ENCODE measurements around the gene TMEM176A. TPM values are rescaled to one million over a fixed set of nuclear protein-coding genes. Genes with fewer than 3 reads are reported as not detected.

The TMEM176A gene
- polyA plus RNA-seq, 1 donor (not counting 4 experiments of a cell fraction or from before 2014, with no cell fraction given), result not detected

DNA sequence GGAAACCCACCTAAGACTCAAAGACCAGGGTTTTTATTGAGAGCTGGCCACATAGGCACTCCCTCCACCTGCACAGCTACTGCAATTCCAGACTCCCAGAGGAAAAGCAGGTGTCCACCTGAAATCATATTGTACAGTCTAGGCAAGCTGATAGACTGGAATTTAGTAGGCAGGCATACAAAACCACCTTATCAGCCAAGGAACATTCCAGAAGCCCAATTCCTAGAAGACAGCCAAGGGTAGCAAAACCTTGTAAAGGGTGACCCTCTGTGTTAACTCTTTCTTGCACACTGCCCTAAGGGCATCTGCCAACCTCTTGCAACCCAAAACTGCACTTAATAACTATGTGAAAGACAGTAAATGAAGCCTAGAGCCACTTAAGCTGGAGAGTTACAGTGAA lies 5.3 kb downstream of the TMEM176A start:
- Histone ChIP-seq H3K4me3 (ENCODE audit: control insufficient read depth in 2 of 3, extremely low read depth in 1 of 3, insufficient read depth in 2 of 3, low read depth in 1 of 3, low read length in 3 of 3) (no peak overlapping the region), H3K27me3 (ENCODE audit: control insufficient read depth, extremely low read depth, insufficient read depth, low read length) (peaks cover 21% of the 10 kb centered on the region), H3K36me3 (ENCODE audit: control insufficient read depth in 2 of 2, extremely low read depth in 1 of 2, insufficient read depth in 2 of 2, low read length in 2 of 2) (no peaks in the 10 kb centered on the region), H3K9me1 (ENCODE audit: control insufficient read depth, extremely low read depth, insufficient read depth, low read length) (no peaks in the 10 kb centered on the region), H3K4me2 (ENCODE audit: control insufficient read depth, extremely low read depth, insufficient read depth, low read depth, low read length) (no peak overlapping the region), H4K20me1 (ENCODE audit: control insufficient read depth, extremely low read depth, insufficient read depth, low read length) (no peaks in the 10 kb centered on the region), H3K4me1 (ENCODE audit: control insufficient read depth, extremely low read depth, insufficient read depth, low read length) (no peaks in the 10 kb centered on the region), H3K79me2 (ENCODE audit: control insufficient read depth, insufficient read depth, low read length) (no peaks in the 10 kb centered on the region), H3K27ac (ENCODE audit: control insufficient read depth, insufficient read depth, low read length) (no peak overlapping the region), H3K9ac (ENCODE audit: control insufficient read depth, extremely low read depth, insufficient read depth, low read length) (no peak overlapping the region), H2AFZ (ENCODE audit: control insufficient read depth, low read length) (no peak overlapping the region), H3K9me3 (ENCODE audit: control insufficient read depth, low read depth, low read length) (no peaks in the 10 kb centered on the region)
- DNase-seq (ENCODE audit: low read depth, low spot score), result no peak
- dilution Hi-C loops (cut with MboI; ENCODE audit: extremely low pct_ligation_motif_present, low sequenced_read_pairs), result no loop called here
- no peak for TF ChIP-seq EZH2 (IDR thresholded peaks at IDR 0.05; ENCODE audit: low read length)
- TF ChIP-seq, protein P1, sequence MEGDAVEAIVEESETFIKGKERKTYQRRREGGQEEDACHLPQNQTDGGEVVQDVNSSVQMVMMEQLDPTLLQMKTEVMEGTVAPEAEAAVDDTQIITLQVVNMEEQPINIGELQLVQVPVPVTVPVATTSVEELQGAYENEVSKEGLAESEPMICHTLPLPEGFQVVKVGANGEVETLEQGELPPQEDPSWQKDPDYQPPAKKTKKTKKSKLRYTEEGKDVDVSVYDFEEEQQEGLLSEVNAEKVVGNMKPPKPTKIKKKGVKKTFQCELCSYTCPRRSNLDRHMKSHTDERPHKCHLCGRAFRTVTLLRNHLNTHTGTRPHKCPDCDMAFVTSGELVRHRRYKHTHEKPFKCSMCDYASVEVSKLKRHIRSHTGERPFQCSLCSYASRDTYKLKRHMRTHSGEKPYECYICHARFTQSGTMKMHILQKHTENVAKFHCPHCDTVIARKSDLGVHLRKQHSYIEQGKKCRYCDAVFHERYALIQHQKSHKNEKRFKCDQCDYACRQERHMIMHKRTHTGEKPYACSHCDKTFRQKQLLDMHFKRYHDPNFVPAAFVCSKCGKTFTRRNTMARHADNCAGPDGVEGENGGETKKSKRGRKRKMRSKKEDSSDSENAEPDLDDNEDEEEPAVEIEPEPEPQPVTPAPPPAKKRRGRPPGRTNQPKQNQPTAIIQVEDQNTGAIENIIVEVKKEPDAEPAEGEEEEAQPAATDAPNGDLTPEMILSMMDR (optimal IDR thresholded peaks at IDR 0.05 in 1 of 3, IDR thresholded peaks at IDR 0.05 in 1 of 3, conservative IDR thresholded peaks at IDR 0.05 in 1 of 3; ENCODE audit: extremely low read depth in 1 of 3, insufficient read depth in 2 of 3, low read length in 3 of 3), result no peak
- no peak for FAIRE-seq

DNA sequence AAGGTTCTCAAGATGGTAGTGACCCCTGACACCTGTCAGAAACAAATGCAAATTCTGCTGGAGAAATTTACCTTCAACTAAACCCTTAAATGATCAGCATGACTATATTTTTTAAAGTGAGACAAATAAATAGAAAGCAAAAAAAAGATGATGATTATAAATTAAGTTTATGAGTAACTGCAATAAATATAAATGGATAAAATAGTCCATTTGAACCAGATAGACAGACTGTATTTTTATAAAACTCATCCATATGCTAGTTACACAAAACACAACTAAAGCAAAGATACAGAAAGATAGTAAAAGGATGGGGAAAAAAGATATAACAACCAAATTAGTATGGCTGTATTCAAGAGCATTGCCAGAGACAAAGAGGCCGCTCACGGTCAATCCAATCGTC lies 5.9 kb downstream of the TMEM176A start:
- Histone ChIP-seq H4K20me1 (ENCODE audit: control insufficient read depth, extremely low read depth, insufficient read depth, low read length) (no peaks in the 10 kb centered on the region), H3K79me2 (ENCODE audit: control insufficient read depth, insufficient read depth, low read length) (no peaks in the 10 kb centered on the region), H3K9me3 (ENCODE audit: control insufficient read depth, low read depth, low read length) (no peaks in the 10 kb centered on the region), H3K9me1 (ENCODE audit: control insufficient read depth, extremely low read depth, insufficient read depth, low read length) (no peaks in the 10 kb centered on the region), H3K27me3 (ENCODE audit: control insufficient read depth, extremely low read depth, insufficient read depth, low read length) (peaks cover 15% of the 10 kb centered on the region), H3K4me1 (ENCODE audit: control insufficient read depth, extremely low read depth, insufficient read depth, low read length) (no peaks in the 10 kb centered on the region), H2AFZ (ENCODE audit: control insufficient read depth, low read length) (no peak overlapping the region), H3K4me2 (ENCODE audit: control insufficient read depth, extremely low read depth, insufficient read depth, low read depth, low read length) (no peak overlapping the region), H3K9ac (ENCODE audit: control insufficient read depth, extremely low read depth, insufficient read depth, low read length) (no peak overlapping the region), H3K4me3 (ENCODE audit: control insufficient read depth in 2 of 3, extremely low read depth in 1 of 3, insufficient read depth in 2 of 3, low read depth in 1 of 3, low read length in 3 of 3) (no peak overlapping the region), H3K27ac (ENCODE audit: control insufficient read depth, insufficient read depth, low read length) (no peak overlapping the region), H3K36me3 (ENCODE audit: control insufficient read depth in 2 of 2, extremely low read depth in 1 of 2, insufficient read depth in 2 of 2, low read length in 2 of 2) (no peaks in the 10 kb centered on the region)
- DNase-seq (ENCODE audit: low read depth, low spot score) (no peak), FAIRE-seq (no peak)
- TF ChIP-seq EZH2 (IDR thresholded peaks at IDR 0.05; ENCODE audit: low read length), result no peak
- TF ChIP-seq, protein P1 (optimal IDR thresholded peaks at IDR 0.05 in 1 of 3, IDR thresholded peaks at IDR 0.05 in 1 of 3, conservative IDR thresholded peaks at IDR 0.05 in 1 of 3; ENCODE audit: extremely low read depth in 1 of 3, insufficient read depth in 2 of 3, low read length in 3 of 3), result no peak
- dilution Hi-C loops (cut with MboI; ENCODE audit: extremely low pct_ligation_motif_present, low sequenced_read_pairs), result no loop called here

Data from keratinocyte (primary cell).